CD14-positive monocyte (primary cell): ENCODE measurements around the gene HMCN2. TPM values are rescaled to one million over a fixed set of nuclear protein-coding genes. Genes with fewer than 3 reads are reported as not detected.

Source experiments
- DNase-seq, 3 donors: peaks; one replicate each; pipeline ENCODE4 v3.0.0-alpha.2; 2011 to 2022
- H2AFZ ChIP-seq: 2 replicates; pipeline ENCODE4 v1.6.0; 2012; ENCODE audit warnings: mild to moderate bottlenecking, low read depth, low read length, inconsistent platforms; ENCODE audit not compliant: insufficient read depth, poor library complexity, severe bottlenecking
- H3K27ac ChIP-seq, 2 donors: 1 replicate in 1 of 2; 2 replicates in 1 of 2; pipeline ENCODE4 v1.5.1; 2012 to 2013; ENCODE audit warnings: low read length in 2 of 2, control low read depth in 1 of 2, inconsistent platforms in 1 of 2, low read depth in 1 of 2, mild to moderate bottlenecking in 1 of 2
- H3K27me3 ChIP-seq, 2 donors: one replicate each; pipeline versions ENCODE4 v1.6.0 to v1.6.1; 2011 to 2013; ENCODE audit warnings: low read length in 2 of 2; ENCODE audit not compliant: control insufficient read depth in 2 of 2, insufficient read depth in 2 of 2
- H3K36me3 ChIP-seq, 2 donors: replicated peaks in 1 of 2; 1 replicate in 1 of 2; 2 replicates in 1 of 2; pipeline versions ENCODE4 v1.5.1 to v1.6.1; 2012 to 2013; ENCODE audit warnings: low read length in 2 of 2, control low read depth in 1 of 2, inconsistent platforms in 1 of 2, mild to moderate bottlenecking in 1 of 2; ENCODE audit not compliant: insufficient read depth in 2 of 2, control insufficient read depth in 1 of 2
- H3K4me1 ChIP-seq, 2 donors: 1 replicate in 1 of 2; 2 replicates in 1 of 2; pipeline versions ENCODE4 v1.5.1 to v1.6.1; 2012 to 2013; ENCODE audit warnings: low read length in 2 of 2, control low read depth in 1 of 2, inconsistent platforms in 1 of 2, mild to moderate bottlenecking in 1 of 2, moderate library complexity in 1 of 2; ENCODE audit not compliant: insufficient read depth in 2 of 2, control insufficient read depth in 1 of 2
- H3K4me2 ChIP-seq: replicated peaks from 2 replicates; pipeline ENCODE3; 2012; ENCODE audit warnings: low read length, moderate library complexity, mild to moderate bottlenecking; ENCODE audit not compliant: poor library complexity, severe bottlenecking; ENCODE audit errors: extremely low read depth
- H3K4me3 ChIP-seq, 3 experiments: fragments of 200-600 bp in 1 of 3; sonication (generic) in 1 of 3; replicated peaks in 1 of 3; 1 replicate in 2 of 3; 2 replicates in 1 of 3; pipeline ENCODE4 v1.5.1; 2011 to 2013; ENCODE audit warnings: low read length in 3 of 3, mild to moderate bottlenecking in 3 of 3, control low read depth in 2 of 3, low read depth in 2 of 3, inconsistent platforms in 1 of 3, moderate library complexity in 1 of 3
- H3K79me2 ChIP-seq: 2 replicates; pipeline ENCODE4 v1.6.0; 2012; ENCODE audit warnings: mild to moderate bottlenecking, control low read depth, inconsistent platforms, low read length, moderate library complexity; ENCODE audit not compliant: insufficient read depth
- H3K9ac ChIP-seq: 2 replicates; pipeline ENCODE4 v1.6.0; 2017; ENCODE audit warnings: low read length, mild to moderate bottlenecking; ENCODE audit not compliant: insufficient read depth, poor library complexity, severe bottlenecking
- H3K9me3 ChIP-seq, 2 donors: replicated peaks in 1 of 2; 1 replicate in 1 of 2; 2 replicates in 1 of 2; pipeline versions ENCODE4 v1.5.1 to v1.6.1; 2012 to 2013; ENCODE audit warnings: low read length in 2 of 2, control low read depth in 1 of 2; ENCODE audit not compliant: control insufficient read depth in 1 of 2, insufficient read depth in 1 of 2
- H4K20me1 ChIP-seq: 2 replicates; pipeline ENCODE4 v1.6.0; 2012; ENCODE audit warnings: mild to moderate bottlenecking, low read length, control low read depth, moderate library complexity; ENCODE audit not compliant: insufficient read depth
- H3K27ac Mint-ChIP-seq, 7 donors: one replicate each; pipeline ENCODE4 v1.8.0; 2020; ENCODE audit warnings: mild to moderate bottlenecking in 7 of 7, mixed read lengths in 7 of 7, moderate library complexity in 6 of 7, inconsistent platforms in 2 of 7
- H3K27me3 Mint-ChIP-seq, 3 donors: one replicate each; pipeline ENCODE4 v1.8.0; 2021 to 2022; ENCODE audit warnings: low read depth in 3 of 3, mild to moderate bottlenecking in 3 of 3, mixed read lengths in 3 of 3, moderate library complexity in 3 of 3, inconsistent platforms in 1 of 3
- H3K36me3 Mint-ChIP-seq, 2 donors: one replicate each; pipeline ENCODE4 v1.8.0; 2020; ENCODE audit warnings: mixed read lengths in 2 of 2, inconsistent platforms in 1 of 2, mild to moderate bottlenecking in 1 of 2
- H3K4me1 Mint-ChIP-seq: one replicate; pipeline ENCODE4 v1.8.0; 2020; ENCODE audit warnings: mild to moderate bottlenecking, mixed read lengths
- H3K4me3 Mint-ChIP-seq, 2 donors: one replicate each; pipeline ENCODE4 v1.8.0; 2020; ENCODE audit warnings: mild to moderate bottlenecking in 2 of 2, mixed read lengths in 2 of 2, moderate library complexity in 1 of 2
- H3K9me3 Mint-ChIP-seq, 7 donors: one replicate each; pipeline ENCODE4 v1.8.0; 2020 to 2022; ENCODE audit warnings: mixed read lengths in 7 of 7, mild to moderate bottlenecking in 6 of 7, moderate library complexity in 6 of 7, inconsistent platforms in 2 of 7
- WGBS: methylation state at CpG from one replicate; pipeline ENCODE4 v1.1.5; 2013; ENCODE audit warnings: missing lambda C conversion rate; ENCODE audit not compliant: insufficient coverage; 5-methylcytosine and 5-hydroxymethylcytosine counted together
- intact Hi-C, 2 donors: fragments of 100-400 bp; cut with micrococcal nuclease; formaldehyde crosslinking; loops; one replicate each; pipeline versions ENCODE4 v1.15.0 to v1.15.1; 2023
- polyA plus RNA-seq, 3 donors: library from polyadenylated mRNA; depleted of rRNA in 1 of 3; unstranded in 2 of 3; stranded (reverse) in 1 of 3; fragments of 300-500 nt in 2 of 3; fragments of >200 nt in 1 of 3; fragmentation: Illumina TruSeq in 2 of 3; gene quantifications; 1 replicate in 2 of 3; 2 replicates in 1 of 3; pipeline ENCODE4 v1.2.3, GENCODE V29; 2012 to 2021
- TF ChIP-seq, protein P1 (sequence below): fragments of 200-600 bp; IDR thresholded peaks from one replicate; pipeline ENCODE4 v1.8.0; 2022; ENCODE audit warnings: antibody characterized with exemption, mild to moderate bottlenecking

HMCN2 gene
- polyA plus RNA-seq, 3 donors = not detected

DNA sequence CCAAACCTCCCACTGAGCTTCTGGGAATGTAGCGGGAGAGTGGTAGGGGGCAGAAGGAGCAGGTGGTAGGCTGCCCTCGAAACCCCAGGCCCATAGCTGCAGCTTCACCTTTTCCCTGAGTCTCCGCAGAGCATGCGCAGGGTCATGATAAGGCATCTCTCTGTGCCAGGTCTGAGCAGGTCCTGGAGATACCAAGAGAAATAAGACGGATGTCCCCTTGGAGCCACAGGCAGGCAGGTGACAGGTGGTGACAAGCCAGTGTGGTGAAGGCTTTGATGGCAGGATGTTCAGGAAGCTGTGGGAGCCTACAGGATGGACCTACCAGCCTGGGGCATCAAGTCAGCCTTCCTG, 68.1 kb downstream of the HMCN2 start:
- peak overlapping the region in 1 of 7 donors; percentile 51 for H3K27ac Mint-ChIP-seq
- H3K27me3 Mint-ChIP-seq = peaks cover 20 to 35% (median 29%) of the 10 kb centered on the region in 3 donors
- Histone ChIP-seq H3K9me3 (no peaks in the 10 kb centered on the region), H3K4me3 (no peak overlapping the region), H3K79me2 (no peaks in the 10 kb centered on the region), H3K27ac (no peak overlapping the region), H3K4me2 (no peak overlapping the region), H4K20me1 (no peaks in the 10 kb centered on the region), H2AFZ (no peak overlapping the region), H3K36me3 (no peaks in the 10 kb centered on the region), H3K4me1 (no peaks in the 10 kb centered on the region), H3K27me3 (peaks cover 0 to 2% of the 10 kb centered on the region in 2 donors), H3K9ac (no peak overlapping the region)
- H3K4me3 Mint-ChIP-seq = no peak overlapping the region
- TF ChIP-seq, protein P1, sequence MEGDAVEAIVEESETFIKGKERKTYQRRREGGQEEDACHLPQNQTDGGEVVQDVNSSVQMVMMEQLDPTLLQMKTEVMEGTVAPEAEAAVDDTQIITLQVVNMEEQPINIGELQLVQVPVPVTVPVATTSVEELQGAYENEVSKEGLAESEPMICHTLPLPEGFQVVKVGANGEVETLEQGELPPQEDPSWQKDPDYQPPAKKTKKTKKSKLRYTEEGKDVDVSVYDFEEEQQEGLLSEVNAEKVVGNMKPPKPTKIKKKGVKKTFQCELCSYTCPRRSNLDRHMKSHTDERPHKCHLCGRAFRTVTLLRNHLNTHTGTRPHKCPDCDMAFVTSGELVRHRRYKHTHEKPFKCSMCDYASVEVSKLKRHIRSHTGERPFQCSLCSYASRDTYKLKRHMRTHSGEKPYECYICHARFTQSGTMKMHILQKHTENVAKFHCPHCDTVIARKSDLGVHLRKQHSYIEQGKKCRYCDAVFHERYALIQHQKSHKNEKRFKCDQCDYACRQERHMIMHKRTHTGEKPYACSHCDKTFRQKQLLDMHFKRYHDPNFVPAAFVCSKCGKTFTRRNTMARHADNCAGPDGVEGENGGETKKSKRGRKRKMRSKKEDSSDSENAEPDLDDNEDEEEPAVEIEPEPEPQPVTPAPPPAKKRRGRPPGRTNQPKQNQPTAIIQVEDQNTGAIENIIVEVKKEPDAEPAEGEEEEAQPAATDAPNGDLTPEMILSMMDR = no peak
- intact Hi-C loops = no loop called here
- DNase-seq = no peak
- H3K4me1 Mint-ChIP-seq = no peaks in the 10 kb centered on the region
- 79% methylated on average over 5 of the region's 5 CpGs for WGBS
- no peaks in the 10 kb centered on the region for H3K36me3 Mint-ChIP-seq
- H3K9me3 Mint-ChIP-seq = no peaks in the 10 kb centered on the region

DNA sequence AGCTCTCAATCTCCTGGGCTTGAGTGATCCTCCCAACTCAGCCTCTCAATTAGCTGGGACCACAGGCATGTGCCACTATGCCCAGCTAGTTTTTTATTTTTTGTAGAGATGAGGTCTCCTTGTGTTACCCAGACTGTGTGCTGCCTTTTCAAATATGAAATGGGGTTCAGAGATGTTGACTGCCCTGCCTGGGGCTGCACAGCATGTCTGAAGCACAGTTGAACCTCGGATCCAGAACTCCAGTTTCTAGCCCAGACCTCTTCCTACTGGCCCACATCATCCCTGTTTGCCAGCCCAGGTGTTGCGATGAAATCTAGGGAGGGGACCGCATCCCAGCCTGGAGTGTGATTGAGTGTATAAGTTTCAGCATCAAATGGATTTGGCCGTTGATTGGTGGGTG, 69.4 kb downstream of the HMCN2 start:
- Histone ChIP-seq H3K9me3 (no peaks in the 10 kb centered on the region), H3K4me2 (no peak overlapping the region), H3K79me2 (no peaks in the 10 kb centered on the region), H2AFZ (no peak overlapping the region), H3K27ac (no peak overlapping the region), H4K20me1 (no peaks in the 10 kb centered on the region), H3K4me1 (no peaks in the 10 kb centered on the region), H3K4me3 (no peak overlapping the region), H3K36me3 (no peaks in the 10 kb centered on the region), H3K27me3 (no peaks in the 10 kb centered on the region), H3K9ac (no peak overlapping the region)
- Mint-ChIP-seq H3K36me3 (no peaks in the 10 kb centered on the region), H3K9me3 (no peaks in the 10 kb centered on the region), H3K27ac (no peak overlapping the region), H3K27me3 (peaks cover 13 to 27% (median 17%) of the 10 kb centered on the region in 3 donors), H3K4me3 (no peak overlapping the region), H3K4me1 (no peaks in the 10 kb centered on the region)
- TF ChIP-seq, protein P1 = no peak
- no peak for DNase-seq
- WGBS = 100% methylated on average over 1 of the region's 4 CpGs
- intact Hi-C loops = no loop called here
